Neuronal stem cell (in vitro differentiated cells): ENCODE results near the gene TJP1.

Experiments used
- DNase-seq: peaks from one replicate; pipeline ENCODE4 v3.0.0-alpha.2; 2013; ENCODE audit warnings: low spot score
- H2AFZ ChIP-seq: one replicate; pipeline ENCODE4 v1.6.1; 2013; ENCODE audit warnings: mild to moderate bottlenecking, low read length, inconsistent platforms
- H2AK5ac ChIP-seq: 2 replicates; pipeline ENCODE4 v1.6.1; 2013; ENCODE audit warnings: low read depth, mild to moderate bottlenecking, inconsistent platforms, low read length, moderate library complexity, mixed read lengths
- H2BK120ac ChIP-seq: 2 replicates; pipeline ENCODE4 v1.6.1; 2013; ENCODE audit warnings: low read depth, mild to moderate bottlenecking, inconsistent platforms, low read length, moderate library complexity, mixed read lengths
- H2BK12ac ChIP-seq: one replicate; pipeline ENCODE4 v1.6.1; 2013; ENCODE audit warnings: low read length, inconsistent platforms
- H2BK15ac ChIP-seq: 2 replicates; pipeline ENCODE4 v1.6.1; 2013; ENCODE audit warnings: mild to moderate bottlenecking, low read length, inconsistent platforms, mixed read lengths
- H2BK5ac ChIP-seq: one replicate; pipeline ENCODE4 v1.6.1; 2013; ENCODE audit warnings: inconsistent platforms, mild to moderate bottlenecking, low read length, moderate library complexity
- H3K14ac ChIP-seq: one replicate; pipeline ENCODE4 v1.6.1; 2013; ENCODE audit warnings: low read length, inconsistent platforms
- H3K18ac ChIP-seq: 2 replicates; pipeline ENCODE4 v1.6.1; 2013; ENCODE audit warnings: low read length, inconsistent platforms
- H3K23ac ChIP-seq: 2 replicates; pipeline ENCODE4 v1.6.1; 2013; ENCODE audit warnings: low read depth, mild to moderate bottlenecking, mixed read lengths, low read length, inconsistent platforms; ENCODE audit not compliant: poor library complexity
- H3K27ac ChIP-seq: replicated peaks from 3 replicates; pipeline ENCODE4 v1.5.1; 2013; ENCODE audit warnings: low read length, inconsistent platforms
- H3K27me3 ChIP-seq, 3 experiments: 2 replicates each; pipeline ENCODE4 v1.6.1; 2013; ENCODE audit warnings: low read length in 3 of 3, mild to moderate bottlenecking in 2 of 3, inconsistent platforms in 1 of 3, low read depth in 1 of 3, mixed read lengths in 1 of 3, moderate library complexity in 1 of 3; ENCODE audit not compliant: control insufficient read depth in 3 of 3, insufficient read depth in 3 of 3
- H3K36me3 ChIP-seq, 2 donors: replicated peaks in 1 of 2; 2 replicates each; pipeline ENCODE4 v1.6.1; 2013; ENCODE audit warnings: low read length in 2 of 2; ENCODE audit not compliant: control insufficient read depth in 2 of 2, insufficient read depth in 2 of 2
- H3K4ac ChIP-seq: 2 replicates; pipeline ENCODE4 v1.6.1; 2013; ENCODE audit warnings: inconsistent platforms, mild to moderate bottlenecking, low read length, moderate library complexity
- H3K4me1 ChIP-seq, 2 donors: 1 replicate in 1 of 2; 2 replicates in 1 of 2; pipeline ENCODE4 v1.6.1; 2013; ENCODE audit warnings: low read length in 2 of 2, low read depth in 1 of 2; ENCODE audit not compliant: control insufficient read depth in 2 of 2, insufficient read depth in 1 of 2
- H3K4me2 ChIP-seq: one replicate; pipeline ENCODE4 v1.6.1; 2013; ENCODE audit warnings: mild to moderate bottlenecking, low read length, inconsistent platforms; ENCODE audit not compliant: insufficient read depth, poor library complexity, severe bottlenecking
- H3K4me3 ChIP-seq, 2 donors: 2 replicates each; pipeline ENCODE4 v1.5.1; 2013; ENCODE audit warnings: low read length in 2 of 2, mild to moderate bottlenecking in 2 of 2, inconsistent platforms in 1 of 2, moderate library complexity in 1 of 2
- H3K79me1 ChIP-seq: one replicate; pipeline ENCODE4 v1.6.1; 2013; ENCODE audit warnings: low read depth, mild to moderate bottlenecking, inconsistent platforms, low read length, moderate library complexity
- H3K9ac ChIP-seq: one replicate; pipeline ENCODE4 v1.6.1; 2013; ENCODE audit warnings: mild to moderate bottlenecking, low read depth, low read length, inconsistent platforms; ENCODE audit not compliant: poor library complexity
- H3K9me3 ChIP-seq, 2 donors: replicated peaks in 1 of 2; 2 replicates each; pipeline versions ENCODE3 to v1.6.1; 2013; ENCODE audit warnings: low read length in 2 of 2, mild to moderate bottlenecking in 2 of 2, inconsistent platforms in 1 of 2, low read depth in 1 of 2, mixed read lengths in 1 of 2, moderate library complexity in 1 of 2; ENCODE audit not compliant: control insufficient read depth in 2 of 2, insufficient read depth in 1 of 2
- H4K8ac ChIP-seq: one replicate; pipeline ENCODE4 v1.6.1; 2013; ENCODE audit warnings: low read depth, mild to moderate bottlenecking, inconsistent platforms, low read length, moderate library complexity
- H4K91ac ChIP-seq: one replicate; pipeline ENCODE4 v1.6.1; 2013; ENCODE audit warnings: low read length, low read depth, mild to moderate bottlenecking, inconsistent platforms; ENCODE audit not compliant: poor library complexity
- WGBS, 2 donors: extraction: QIAGEN DNeasy Blood & Tissue Kit; methylation state at CpG; one replicate each; pipeline ENCODE4 v1.1.7; 2013; ENCODE audit warnings: missing lambda C conversion rate in 2 of 2, mixed read lengths in 1 of 2; ENCODE audit not compliant: insufficient read length in 2 of 2, insufficient replicate concordance in 1 of 2; ENCODE audit errors: extremely low coverage in 2 of 2; 5-methylcytosine and 5-hydroxymethylcytosine counted together

TJP1 gene

DNA sequence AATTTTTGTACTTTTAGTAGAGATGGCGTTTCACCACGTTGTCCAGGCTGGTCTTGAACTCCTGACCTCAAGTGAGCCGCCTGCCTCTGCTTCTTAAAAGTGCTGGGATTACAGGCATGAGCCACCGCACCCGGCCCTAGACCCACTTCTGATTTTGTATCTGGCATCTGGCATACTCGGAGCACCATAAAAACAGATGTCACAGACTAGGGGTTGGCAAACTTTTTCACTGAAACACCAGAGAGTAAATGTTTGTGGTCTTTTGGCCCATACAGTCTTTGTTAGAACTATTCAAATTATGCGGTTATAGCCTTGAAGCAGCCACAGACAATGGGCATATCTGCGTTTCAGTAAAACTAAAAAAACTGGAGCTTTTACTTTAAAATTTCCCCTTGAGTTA lies 110.7 kb downstream of the TJP1 start:
- Histone ChIP-seq H3K4me1 (no peaks in the 10 kb centered on the region), H3K9ac (no peak overlapping the region), H2BK120ac (no peak overlapping the region), H3K9me3 (no peaks in the 10 kb centered on the region), H3K18ac (no peak overlapping the region), H2BK15ac (no peak overlapping the region), H3K4me3 (no peak overlapping the region), H3K14ac (no peak overlapping the region), H2BK12ac (no peak overlapping the region), H2BK5ac (no peak overlapping the region), H4K91ac (no peak overlapping the region), H3K23ac (no peak overlapping the region), H3K4me2 (no peak overlapping the region), H2AFZ (no peak overlapping the region), H4K8ac (no peak overlapping the region), H3K27me3 (no peaks in the 10 kb centered on the region), H3K36me3 (peaks cover 39 to 94% of the 10 kb centered on the region in 2 donors), H3K27ac (no peak overlapping the region), H3K4ac (no peak overlapping the region), H3K79me1 (peaks cover 2% of the 10 kb centered on the region), H2AK5ac (no peak overlapping the region)
- no peak for DNase-seq
- WGBS, 2 donors: no CpG with 5 or more reads among the region's 8 CpGs

DNA sequence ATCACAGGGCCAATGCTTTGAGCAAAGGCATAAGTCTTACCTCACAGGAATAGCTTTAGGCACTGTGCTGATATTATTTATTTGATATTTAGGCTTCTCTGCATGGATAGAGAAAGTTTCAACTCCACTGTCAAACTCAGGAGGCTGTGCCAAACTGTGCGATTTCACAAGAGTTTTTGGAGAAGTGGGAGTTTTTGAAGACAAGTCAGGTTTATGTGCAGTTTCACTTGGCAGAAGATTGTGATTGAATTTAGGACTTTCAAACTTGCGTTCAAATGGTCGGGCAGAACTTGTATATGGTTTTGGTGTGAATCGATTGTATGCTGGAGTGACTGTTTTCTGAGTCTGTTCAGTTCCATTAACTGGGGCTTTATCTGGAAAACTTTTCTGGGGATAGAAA lies 113.7 kb downstream of the TJP1 start:
- Histone ChIP-seq H2BK120ac (no peak overlapping the region), H2AK5ac (no peak overlapping the region), H3K9me3 (no peaks in the 10 kb centered on the region), H3K4me3 (no peak overlapping the region), H3K4ac (no peak overlapping the region), H3K23ac (no peak overlapping the region), H2BK12ac (no peak overlapping the region), H3K18ac (no peak overlapping the region), H3K14ac (no peak overlapping the region), H2BK15ac (no peak overlapping the region), H2AFZ (no peak overlapping the region), H3K27me3 (no peaks in the 10 kb centered on the region), H3K36me3 (peaks cover 37 to 98% of the 10 kb centered on the region in 2 donors), H3K4me1 (no peaks in the 10 kb centered on the region), H3K9ac (no peak overlapping the region), H4K8ac (no peak overlapping the region), H4K91ac (no peak overlapping the region), H3K79me1 (peaks cover 2% of the 10 kb centered on the region), H2BK5ac (no peak overlapping the region), H3K4me2 (no peak overlapping the region), H3K27ac (no peak overlapping the region)
- no CpG with 5 or more reads among the region's 4 CpGs for WGBS, 2 donors
- no peak for DNase-seq

GRCh38 chr15:29704950-29705597 lies 117.2 kb downstream of the TJP1 start:
- no peaks in the 10 kb centered on the region for H3K27me3 ChIP-seq
- H3K4me2 ChIP-seq: no peak overlapping the region
- H2BK5ac ChIP-seq: no peak overlapping the region
- H3K4me1 ChIP-seq: no peaks in the 10 kb centered on the region
- H3K14ac ChIP-seq: no peak overlapping the region
- H3K4ac ChIP-seq: no peak overlapping the region
- no peak overlapping the region for H2AFZ ChIP-seq
- H3K36me3 ChIP-seq: peaks cover 31 to 98% of the 10 kb centered on the region in 2 donors
- no peak overlapping the region for H2BK120ac ChIP-seq
- H3K4me3 ChIP-seq: no peak overlapping the region
- H4K8ac ChIP-seq: no peak overlapping the region
- no peaks in the 10 kb centered on the region for H3K9me3 ChIP-seq
- no peak overlapping the region for H2BK15ac ChIP-seq
- no peak overlapping the region for H2AK5ac ChIP-seq
- WGBS, 2 donors: no CpG with 5 or more reads among the region's 6 CpGs
- H4K91ac ChIP-seq: no peak overlapping the region
- H2BK12ac ChIP-seq: no peak overlapping the region
- H3K18ac ChIP-seq: no peak overlapping the region
- no peak for DNase-seq
- H3K79me1 ChIP-seq: no peaks in the 10 kb centered on the region
- no peak overlapping the region for H3K9ac ChIP-seq
- H3K23ac ChIP-seq: no peak overlapping the region
- H3K27ac ChIP-seq: no peak overlapping the region

DNA sequence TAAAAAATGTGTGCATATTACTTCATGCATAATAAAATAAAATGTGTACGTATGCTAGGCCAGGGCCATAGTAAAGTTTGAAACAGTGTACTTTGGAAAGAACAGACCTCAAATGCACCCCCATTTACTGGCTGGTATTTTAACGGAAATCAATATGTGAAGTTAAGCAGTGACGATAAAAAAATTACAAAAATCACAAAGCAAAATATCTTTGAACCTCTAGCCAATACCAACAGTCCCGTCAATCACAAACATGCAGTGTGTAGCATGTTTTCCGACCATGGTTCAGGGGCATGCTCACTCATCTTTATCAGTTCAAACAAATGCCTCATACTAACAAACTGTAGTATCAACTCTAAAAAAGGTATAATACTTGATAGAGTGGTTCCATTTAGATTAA lies 121.1 kb downstream of the TJP1 start:
- no peak overlapping the region for H3K4ac ChIP-seq
- no peaks in the 10 kb centered on the region for H3K79me1 ChIP-seq
- H3K14ac ChIP-seq: no peak overlapping the region
- no peak overlapping the region for H2BK12ac ChIP-seq
- H2AFZ ChIP-seq: no peak overlapping the region
- H3K36me3 ChIP-seq: peaks cover 18 to 88% of the 10 kb centered on the region in 2 donors
- no peak overlapping the region for H3K18ac ChIP-seq
- no peak overlapping the region for H4K91ac ChIP-seq
- H3K4me1 ChIP-seq: no peaks in the 10 kb centered on the region
- no peaks in the 10 kb centered on the region for H3K9me3 ChIP-seq
- no peak overlapping the region for H3K4me2 ChIP-seq
- WGBS, 2 donors: no CpG with 5 or more reads among the region's 5 CpGs
- no peak overlapping the region for H2BK120ac ChIP-seq
- no peak overlapping the region for H3K9ac ChIP-seq
- peaks cover 0 to 3% (median 0%) of the 10 kb centered on the region in 3 experiments for H3K27me3 ChIP-seq
- H3K23ac ChIP-seq: no peak overlapping the region
- no peak overlapping the region for H3K27ac ChIP-seq
- no peak overlapping the region for H3K4me3 ChIP-seq
- no peak overlapping the region for H2BK15ac ChIP-seq
- no peak overlapping the region for H4K8ac ChIP-seq
- no peak for DNase-seq
- H2BK5ac ChIP-seq: no peak overlapping the region
- H2AK5ac ChIP-seq: no peak overlapping the region
